ENCODE results near the gene LRP1B.

DNA sequence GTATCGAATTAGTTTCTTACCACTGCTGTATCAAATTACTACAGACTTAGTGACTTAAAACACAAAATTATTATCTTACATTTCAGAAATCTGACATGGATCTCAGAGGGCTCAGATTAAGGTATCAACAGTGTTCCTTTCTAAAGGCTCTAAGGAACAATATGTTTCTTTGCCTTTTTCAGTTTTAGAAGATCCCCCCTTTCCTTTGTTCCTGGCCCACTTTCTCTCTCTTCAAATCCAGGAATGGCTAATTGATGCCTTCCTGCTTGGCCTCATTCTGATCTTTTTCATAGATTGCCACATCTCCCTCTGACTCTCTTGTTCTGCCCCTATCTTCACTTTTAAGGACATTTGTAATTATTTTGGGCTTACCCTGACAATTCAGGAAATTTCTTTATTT is 65.7 kb downstream of the LRP1B start:
- TF ChIP-seq, protein P1, sequence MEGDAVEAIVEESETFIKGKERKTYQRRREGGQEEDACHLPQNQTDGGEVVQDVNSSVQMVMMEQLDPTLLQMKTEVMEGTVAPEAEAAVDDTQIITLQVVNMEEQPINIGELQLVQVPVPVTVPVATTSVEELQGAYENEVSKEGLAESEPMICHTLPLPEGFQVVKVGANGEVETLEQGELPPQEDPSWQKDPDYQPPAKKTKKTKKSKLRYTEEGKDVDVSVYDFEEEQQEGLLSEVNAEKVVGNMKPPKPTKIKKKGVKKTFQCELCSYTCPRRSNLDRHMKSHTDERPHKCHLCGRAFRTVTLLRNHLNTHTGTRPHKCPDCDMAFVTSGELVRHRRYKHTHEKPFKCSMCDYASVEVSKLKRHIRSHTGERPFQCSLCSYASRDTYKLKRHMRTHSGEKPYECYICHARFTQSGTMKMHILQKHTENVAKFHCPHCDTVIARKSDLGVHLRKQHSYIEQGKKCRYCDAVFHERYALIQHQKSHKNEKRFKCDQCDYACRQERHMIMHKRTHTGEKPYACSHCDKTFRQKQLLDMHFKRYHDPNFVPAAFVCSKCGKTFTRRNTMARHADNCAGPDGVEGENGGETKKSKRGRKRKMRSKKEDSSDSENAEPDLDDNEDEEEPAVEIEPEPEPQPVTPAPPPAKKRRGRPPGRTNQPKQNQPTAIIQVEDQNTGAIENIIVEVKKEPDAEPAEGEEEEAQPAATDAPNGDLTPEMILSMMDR (IDR thresholded peaks at IDR 0.05): no peak
- TF ChIP-seq POLR2AphosphoS5 (IDR thresholded peaks at IDR 0.05): no peak
- TF ChIP-seq POLR2A (IDR thresholded peaks at IDR 0.05; ENCODE audit: low read depth): no peak
- no peak for TF ChIP-seq EP300 (IDR thresholded peaks at IDR 0.05)

All from esophagus muscularis mucosa (tissue), 4 donors.